ENCODE data around the gene WDR1.

Gene WDR1

DNA sequence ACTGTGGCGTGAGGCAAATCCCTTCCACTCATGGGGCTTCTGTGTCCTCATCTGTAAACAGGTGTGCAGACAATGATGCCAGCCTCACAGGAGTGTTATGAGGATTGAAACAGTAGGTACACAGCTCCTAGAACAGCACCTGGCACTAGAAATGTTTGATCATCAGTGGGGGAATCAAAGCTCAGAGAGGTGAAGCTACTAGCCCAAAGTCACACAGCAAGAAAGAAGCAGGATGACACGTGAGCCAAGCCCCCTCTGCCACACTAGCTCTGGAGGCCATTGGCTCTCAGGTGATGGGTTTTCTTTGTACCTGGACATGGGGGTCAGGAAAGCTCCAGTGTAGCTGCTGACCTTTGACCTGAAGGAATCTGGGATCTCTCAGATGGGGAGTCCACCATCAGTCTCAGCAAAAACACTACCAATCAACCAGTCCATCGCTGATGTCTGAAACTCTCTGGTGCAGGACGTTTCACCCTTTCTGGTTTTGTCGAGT is 81.9 kb downstream of the WDR1 start:
- DNase-seq, result no peak

DNA sequence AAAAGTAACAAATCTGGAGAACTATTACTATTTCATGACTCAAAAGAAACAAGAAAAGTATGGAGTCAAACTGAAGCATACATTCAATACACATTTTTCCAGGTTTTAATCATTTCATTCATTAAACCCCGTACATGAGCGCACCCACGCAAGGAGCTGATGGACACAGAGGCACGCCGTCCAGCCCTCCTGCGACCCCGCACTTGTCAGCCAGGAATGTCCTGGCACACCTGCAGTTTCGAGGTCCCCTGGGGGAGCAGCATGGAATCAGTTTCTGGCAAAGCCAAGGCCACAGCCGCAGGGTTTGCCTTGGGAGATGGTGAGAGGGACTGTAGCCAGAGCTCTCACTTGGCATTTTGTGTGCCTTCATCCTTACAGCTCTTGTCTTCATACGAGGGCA is 82.5 kb downstream of the WDR1 start:
- DNase-seq, result no peak

DNA sequence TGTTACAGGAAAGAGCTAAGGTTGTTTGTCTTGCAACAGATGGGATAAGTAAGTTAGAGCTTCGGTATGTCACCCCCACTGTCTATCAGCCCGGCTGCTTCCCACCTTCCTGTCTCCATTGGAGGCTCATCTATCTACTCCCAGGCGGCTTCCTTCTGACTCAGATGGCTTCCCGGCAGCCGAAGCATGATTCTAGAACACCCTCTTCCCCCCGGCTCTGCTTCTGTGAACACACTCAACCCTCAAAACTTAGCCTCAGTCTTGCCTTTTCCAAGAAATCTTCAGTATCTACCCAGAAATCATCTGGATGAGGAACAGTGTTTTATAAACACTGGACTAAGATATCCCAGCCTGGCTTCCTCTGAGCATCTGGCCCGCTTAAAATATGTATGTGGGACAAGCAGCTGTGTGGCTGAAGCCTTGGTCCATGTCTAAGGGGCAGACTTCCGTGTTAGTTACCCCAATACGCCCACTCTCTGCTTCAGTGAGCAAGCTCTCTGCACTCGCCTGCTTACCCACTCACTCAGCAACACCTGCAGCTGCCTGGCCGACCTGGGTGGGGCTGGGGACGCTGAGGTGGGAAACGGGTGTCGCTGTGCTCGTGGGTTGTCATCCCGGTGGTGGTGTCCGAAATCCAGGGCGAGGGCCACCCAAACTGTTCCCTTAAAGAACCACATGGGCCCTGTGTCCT is 83.3 kb downstream of the WDR1 start:
- DNase-seq, result no peak

DNA sequence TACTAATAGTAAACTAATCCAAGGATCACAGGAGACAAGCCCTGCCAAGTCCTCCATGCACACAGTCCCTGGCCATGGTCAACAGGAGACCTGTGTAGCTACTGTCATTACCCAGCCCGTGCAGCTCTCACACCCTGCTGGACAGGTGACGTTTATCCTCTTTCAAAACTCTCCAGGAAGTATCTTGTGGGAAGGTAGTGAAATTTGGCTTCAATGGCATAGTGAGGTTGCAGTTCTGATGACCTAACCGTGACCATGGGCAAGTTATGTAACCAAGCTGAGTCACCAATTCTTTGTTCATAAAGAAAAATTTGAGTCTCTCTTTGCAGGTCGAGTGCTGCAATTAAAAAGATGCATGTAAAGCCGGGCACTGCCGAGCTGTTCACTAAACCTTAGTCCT is 84.0 kb downstream of the WDR1 start:
- DNase-seq, result no peak

DNA sequence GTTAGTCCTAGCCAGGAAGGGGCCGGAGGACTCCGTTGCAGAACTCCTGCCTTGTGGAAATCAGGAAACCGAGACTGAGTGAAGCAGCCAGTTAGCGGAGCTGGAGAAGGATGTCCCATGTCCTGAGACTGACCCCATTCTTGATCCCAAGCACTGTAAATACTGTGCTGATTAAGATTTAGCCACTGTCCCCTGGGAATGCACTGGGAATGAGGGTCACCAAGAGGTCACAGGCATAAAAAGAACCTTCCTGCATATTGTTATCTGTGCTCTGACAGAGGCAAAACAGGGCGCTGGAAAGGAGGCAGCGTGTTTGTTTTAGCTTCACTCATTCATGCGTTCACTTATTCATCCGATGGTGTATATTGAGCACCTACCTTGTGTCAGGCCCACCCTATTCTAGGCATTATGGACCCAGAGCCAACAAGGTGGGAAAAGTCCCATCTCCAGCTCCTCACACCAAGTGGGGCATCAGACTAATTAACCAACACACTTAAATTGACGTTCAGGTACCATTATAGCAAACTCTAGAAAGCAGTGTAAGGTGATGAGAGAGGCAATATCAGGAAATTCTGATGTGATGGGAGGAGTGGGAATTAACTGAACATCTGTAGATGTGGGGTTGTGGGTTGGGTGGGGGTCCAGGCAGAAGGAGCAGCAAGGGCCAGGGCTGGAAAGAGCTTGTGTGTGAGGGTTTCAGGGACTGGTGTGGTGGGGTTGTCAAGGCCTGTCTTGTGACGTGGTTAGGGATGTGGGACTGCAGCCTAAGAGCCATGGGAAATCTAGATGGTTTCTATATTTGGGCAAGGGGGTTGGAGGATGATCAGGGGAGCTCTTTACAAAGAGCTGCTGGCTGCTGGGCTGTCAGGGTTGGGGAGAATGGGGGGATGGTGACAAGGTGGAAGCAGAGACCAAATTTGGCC is 84.7 kb downstream of the WDR1 start:
- no peak for DNase-seq

DNA sequence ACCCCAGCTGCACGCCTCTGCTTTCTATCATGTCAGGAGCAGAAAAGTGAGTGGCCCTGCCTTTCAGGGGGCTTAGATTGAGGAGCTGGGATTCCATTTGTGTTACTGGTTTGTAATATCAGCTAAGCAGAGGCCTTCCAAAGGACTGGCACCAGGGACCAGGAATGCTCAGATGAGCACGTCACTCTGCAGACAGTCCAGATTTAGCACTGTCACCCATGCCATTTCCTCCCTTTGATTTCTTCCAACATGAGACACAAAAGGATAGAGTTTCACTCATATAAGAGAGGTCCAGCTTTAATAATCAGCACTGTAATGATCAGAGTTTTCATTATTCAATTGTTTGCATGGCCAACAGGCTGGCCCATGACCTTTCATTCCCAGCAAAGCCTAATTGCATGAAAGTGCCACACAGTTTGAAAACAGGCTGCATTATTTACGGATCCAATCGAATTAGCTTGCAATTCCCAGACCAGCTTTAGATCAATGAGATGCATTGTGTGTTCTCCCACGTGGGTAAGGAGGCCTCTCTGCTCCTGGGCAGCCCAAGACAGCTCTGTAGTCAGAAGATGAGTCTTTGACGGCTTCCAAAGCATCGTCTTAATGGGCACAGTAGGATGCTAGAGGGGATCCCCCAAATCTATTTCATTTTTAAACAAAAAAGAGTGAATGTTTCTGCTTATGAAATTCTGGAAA is 85.5 kb downstream of the WDR1 start:
- DNase-seq, result no peak

DNA sequence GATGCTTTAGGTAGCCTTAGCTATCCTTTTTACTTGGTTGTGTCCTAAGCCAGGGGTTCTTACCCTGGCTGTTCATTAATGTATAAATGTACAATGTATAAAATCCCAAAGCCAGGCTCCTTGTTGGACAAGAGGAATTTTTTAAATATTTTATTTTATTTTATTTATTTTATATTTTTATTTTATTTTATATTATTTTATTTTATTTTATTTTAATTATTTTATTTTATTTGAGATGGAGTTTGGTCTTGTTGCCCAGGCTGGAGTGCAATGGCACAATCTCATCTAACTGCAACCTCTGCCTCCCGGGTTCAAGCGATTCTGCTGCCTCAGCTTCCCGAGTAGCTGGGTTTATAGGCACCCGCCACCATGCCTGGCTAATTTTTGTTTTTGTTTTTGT is 87.2 kb downstream of the WDR1 start:
- DNase-seq, result no peak

DNA sequence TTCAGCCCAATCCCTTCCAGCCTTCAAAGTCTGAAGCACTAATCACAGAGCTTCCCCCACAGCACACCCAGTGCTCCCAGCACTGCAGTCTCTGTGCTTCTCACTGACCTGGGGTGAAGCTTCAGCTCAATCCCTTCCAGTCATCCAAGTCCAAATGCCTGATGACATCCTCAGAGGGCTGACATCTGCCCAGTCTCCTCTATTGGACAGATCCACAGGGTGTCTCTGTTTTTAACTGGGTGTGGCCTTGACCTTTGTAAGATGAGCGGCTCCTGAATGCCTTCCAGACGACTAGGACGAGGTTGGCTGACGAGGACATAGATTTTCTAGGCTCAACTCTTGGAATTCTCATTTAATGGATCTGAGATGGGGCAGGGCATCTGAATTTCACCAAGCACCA is 87.7 kb downstream of the WDR1 start:
- no peak for DNase-seq

DNA sequence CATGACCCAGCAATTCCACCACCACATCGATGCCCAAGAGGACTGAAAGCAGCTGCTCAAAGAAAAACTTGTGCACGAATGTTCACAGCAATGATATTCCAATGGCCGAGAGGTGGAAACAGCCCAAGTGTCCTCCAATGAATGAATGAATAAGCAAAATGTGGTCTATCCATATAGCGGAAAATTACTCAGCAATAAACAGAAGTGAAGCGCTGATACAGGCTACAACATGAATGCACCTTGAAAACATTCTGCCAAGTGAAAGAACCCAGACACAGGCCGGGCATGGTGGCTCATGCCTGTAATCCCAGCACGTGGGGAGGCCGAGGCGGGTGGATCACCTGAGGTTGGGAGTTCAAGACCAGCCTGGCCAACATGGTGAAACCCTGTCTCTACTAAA is 90.1 kb downstream of the WDR1 start:
- DNase-seq, result no peak

DNA sequence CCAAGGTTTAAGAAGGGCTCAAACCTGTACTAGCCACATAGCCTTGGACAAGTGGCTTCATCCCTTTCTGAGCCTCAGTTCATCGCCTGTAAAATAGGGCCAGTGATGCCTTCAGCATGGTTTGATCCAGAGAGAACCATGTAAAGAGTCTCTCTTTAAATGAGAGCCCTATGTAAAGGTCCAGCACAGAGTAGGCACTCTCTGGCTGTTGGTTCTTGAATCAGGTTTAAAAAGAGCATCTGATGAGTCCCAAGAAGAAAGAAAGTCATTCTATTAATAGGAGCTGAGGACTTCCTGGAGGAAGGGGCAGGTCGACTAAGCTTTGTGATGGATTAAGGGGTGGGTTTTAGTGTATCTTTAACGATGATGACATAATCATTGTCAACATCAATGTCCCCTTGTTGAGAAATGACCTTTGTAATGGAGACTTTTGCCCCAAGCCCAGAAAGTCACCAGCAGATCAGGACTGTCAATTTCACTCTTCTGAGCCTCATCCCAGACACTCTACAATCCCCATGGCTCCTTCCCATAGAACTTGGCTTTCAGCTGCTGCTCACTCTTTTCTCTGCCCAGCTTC is 91.3 kb downstream of the WDR1 start:
- DNase-seq, result no peak

Data from activated naive CD4-positive, alpha-beta T cell (primary cell).